ENCODE measurements around the gene HEXB.

HEXB gene

GRCh38 chr5:74761241-74761640 lies 76.2 kb downstream of the HEXB start:
- no peak for DNase-seq

- no peak for DNase-seq
Measured at GRCh38 chr5:74762599-74762998, 77.6 kb downstream of the HEXB start.

- no peak for DNase-seq
Measured at GRCh38 chr5:74763504-74763903, 78.5 kb downstream of the HEXB start.

- no peak for DNase-seq
Measured at GRCh38 chr5:74765201-74765600, 80.2 kb downstream of the HEXB start.

- no peak for DNase-seq
Measured at GRCh38 chr5:74765929-74766328, 80.9 kb downstream of the HEXB start.

- DNase-seq, result peak; percentile 48
Measured at GRCh38 chr5:74766418-74766848, 81.4 kb downstream of the HEXB start.

GRCh38 chr5:74766849-74767578 lies 82.0 kb downstream of the HEXB start, which contains the start of the genes GFM2 and NSA2:
TSS of gene GFM2 (minus strand) at chr5:74767117. CDS start at chr5:74763742, 3,375 bp downstream.
TSS of gene NSA2 (plus strand) at chr5:74767249. CDS start at chr5:74767361, 112 bp downstream.
- peak; percentile 95 for DNase-seq

- no peak for DNase-seq
Measured at GRCh38 chr5:74767579-74767913, 82.5 kb downstream of the HEXB start.
